Astrocyte (in vitro differentiated cells and primary cell): ENCODE measurements around the gene SLX4. TPM values are rescaled to one million over a fixed set of nuclear protein-coding genes. Genes with fewer than 3 reads are reported as not detected.

ENCODE experiments used
- DNase-seq: peaks from one replicate; pipeline ENCODE4 v3.0.0-alpha.2; 2010; ENCODE audit warnings: low read depth
- FAIRE-seq: peaks from 2 replicates; lab custom pipeline; 2011; peaks lifted over from hg19 to GRCh38; lab: Jason Lieb, UNC
- H2AFZ ChIP-seq: 2 replicates; pipeline ENCODE4 v1.6.0; 2012; ENCODE audit warnings: low read depth, low read length, inconsistent platforms
- H3K27ac ChIP-seq: 2 replicates; pipeline ENCODE4 v1.5.1; 2011; ENCODE audit warnings: low read depth, low read length, inconsistent platforms
- H3K27me3 ChIP-seq: 2 replicates; pipeline ENCODE4 v1.6.0; 2011; ENCODE audit warnings: low read length, inconsistent platforms; ENCODE audit not compliant: insufficient read depth
- H3K36me3 ChIP-seq: 2 replicates; pipeline ENCODE4 v1.5.1; 2011; ENCODE audit warnings: low read length, inconsistent platforms; ENCODE audit not compliant: insufficient read depth
- H3K4me1 ChIP-seq: 2 replicates; pipeline ENCODE4 v1.5.1; 2011; ENCODE audit warnings: low read length, inconsistent platforms; ENCODE audit not compliant: insufficient read depth
- H3K4me2 ChIP-seq: 2 replicates; pipeline ENCODE4 v1.6.0; 2012; ENCODE audit warnings: low read length, inconsistent platforms
- H3K4me3 ChIP-seq: 2 replicates; pipeline ENCODE4 v1.5.1; 2011; ENCODE audit warnings: low read depth, mild to moderate bottlenecking, low read length, inconsistent platforms; ENCODE audit not compliant: insufficient read depth
- H3K79me2 ChIP-seq: 2 replicates; pipeline ENCODE4 v1.6.0; 2012; ENCODE audit warnings: mild to moderate bottlenecking, low read length, inconsistent platforms; ENCODE audit not compliant: insufficient read depth
- H3K9ac ChIP-seq: 2 replicates; pipeline ENCODE4 v1.6.0; 2012; ENCODE audit warnings: mild to moderate bottlenecking, low read length, inconsistent platforms
- H3K9me3 ChIP-seq: 2 replicates; pipeline ENCODE4 v1.5.1; 2012; ENCODE audit warnings: low read depth, mild to moderate bottlenecking, low read length, inconsistent platforms; ENCODE audit not compliant: insufficient read depth
- H4K20me1 ChIP-seq: 2 replicates; pipeline ENCODE4 v1.6.0; 2012; ENCODE audit warnings: low read length, inconsistent platforms; ENCODE audit not compliant: insufficient read depth
- H3K27ac Mint-ChIP-seq: one replicate; pipeline ENCODE4 v1.8.0; 2021; ENCODE audit warnings: mild to moderate bottlenecking, mixed read lengths; ENCODE audit not compliant: unreplicated experiment
- H3K27me3 Mint-ChIP-seq: one replicate; pipeline ENCODE4 v1.8.0; 2021; ENCODE audit warnings: low read depth, mixed read lengths; ENCODE audit not compliant: unreplicated experiment
- H3K36me3 Mint-ChIP-seq: one replicate; pipeline ENCODE4 v1.8.0; 2021; ENCODE audit warnings: low read depth, mixed read lengths; ENCODE audit not compliant: unreplicated experiment
- H3K4me1 Mint-ChIP-seq: one replicate; pipeline ENCODE4 v1.8.0; 2021; ENCODE audit warnings: low read depth, mixed read lengths; ENCODE audit not compliant: unreplicated experiment
- H3K4me3 Mint-ChIP-seq: one replicate; pipeline ENCODE4 v1.8.0; 2021; ENCODE audit warnings: mild to moderate bottlenecking, moderate library complexity, mixed read lengths; ENCODE audit not compliant: unreplicated experiment
- H3K9me3 Mint-ChIP-seq: one replicate; pipeline ENCODE4 v1.8.0; 2021; ENCODE audit warnings: mild to moderate bottlenecking, mixed read lengths; ENCODE audit not compliant: unreplicated experiment
- EZH2 ChIP-seq: IDR thresholded peaks from 2 replicates; pipeline ENCODE4 v1.6.1; 2012; ENCODE audit warnings: mild to moderate bottlenecking, low read length, inconsistent platforms; ENCODE audit not compliant: insufficient read depth
- total RNA-seq: library from RNA; stranded (reverse); gene quantifications from 2 replicates; pipeline ENCODE4 v1.2.1, GENCODE V29; 2021
- TF ChIP-seq, protein P1 (sequence below): IDR thresholded peaks from 2 replicates; pipeline ENCODE4 v1.5.1; 2011; ENCODE audit warnings: low read depth, mild to moderate bottlenecking, inconsistent platforms, low read length, moderate library complexity; ENCODE audit not compliant: insufficient read depth

SLX4 gene
- total RNA-seq, 1 donor from 2014 or later, result 7.8 TPM

DNA sequence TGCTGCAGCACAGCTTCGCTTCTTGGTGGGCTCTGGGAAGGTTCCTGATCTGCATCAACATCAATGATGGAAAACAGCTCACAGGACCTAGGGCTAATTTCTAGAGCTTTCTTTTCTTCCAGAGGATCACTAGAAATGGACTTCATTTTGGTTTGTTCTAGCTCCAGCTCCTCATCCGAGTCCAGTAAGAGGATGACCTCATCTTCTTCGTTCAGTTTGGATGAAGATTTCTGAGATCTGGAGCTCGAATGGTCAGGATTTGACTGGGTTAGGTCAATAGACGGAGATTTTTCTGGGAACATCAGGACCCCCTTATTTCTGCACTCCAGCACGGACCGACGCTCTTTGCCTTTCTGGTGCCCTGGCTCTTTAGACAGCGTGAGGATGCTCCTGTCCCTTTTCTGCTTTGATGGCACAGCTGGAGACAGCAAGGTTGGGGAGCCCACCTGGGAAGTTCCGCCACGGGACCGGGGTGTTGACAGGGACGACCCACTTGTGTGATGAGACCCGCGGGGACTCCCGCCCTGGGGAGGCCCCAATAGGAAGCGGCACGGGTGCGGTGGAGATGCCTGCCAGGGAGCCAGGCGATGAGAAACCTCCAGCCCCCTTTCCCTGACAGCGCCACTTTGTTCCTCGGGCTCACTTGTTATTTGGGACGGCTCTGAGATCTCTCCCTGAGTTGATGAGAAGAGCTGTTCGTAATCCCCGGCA is 21.3 kb downstream of the SLX4 start:
- Mint-ChIP-seq H3K4me3 (peak overlapping the region; percentile 73), H3K4me1 (peaks cover 2% of the 10 kb centered on the region), H3K9me3 (no peaks in the 10 kb centered on the region), H3K27ac (no peak overlapping the region), H3K36me3 (peaks cover 31% of the 10 kb centered on the region), H3K27me3 (no peaks in the 10 kb centered on the region)
- no peak overlapping the region for H3K4me2 ChIP-seq
- DNase-seq (no peak), FAIRE-seq (no peak)
- H4K20me1 ChIP-seq, result no peaks in the 10 kb centered on the region
- H3K36me3 ChIP-seq, result no peaks in the 10 kb centered on the region
- no peak overlapping the region for H2AFZ ChIP-seq
- TF ChIP-seq EZH2, result no peak
- TF ChIP-seq, protein P1, sequence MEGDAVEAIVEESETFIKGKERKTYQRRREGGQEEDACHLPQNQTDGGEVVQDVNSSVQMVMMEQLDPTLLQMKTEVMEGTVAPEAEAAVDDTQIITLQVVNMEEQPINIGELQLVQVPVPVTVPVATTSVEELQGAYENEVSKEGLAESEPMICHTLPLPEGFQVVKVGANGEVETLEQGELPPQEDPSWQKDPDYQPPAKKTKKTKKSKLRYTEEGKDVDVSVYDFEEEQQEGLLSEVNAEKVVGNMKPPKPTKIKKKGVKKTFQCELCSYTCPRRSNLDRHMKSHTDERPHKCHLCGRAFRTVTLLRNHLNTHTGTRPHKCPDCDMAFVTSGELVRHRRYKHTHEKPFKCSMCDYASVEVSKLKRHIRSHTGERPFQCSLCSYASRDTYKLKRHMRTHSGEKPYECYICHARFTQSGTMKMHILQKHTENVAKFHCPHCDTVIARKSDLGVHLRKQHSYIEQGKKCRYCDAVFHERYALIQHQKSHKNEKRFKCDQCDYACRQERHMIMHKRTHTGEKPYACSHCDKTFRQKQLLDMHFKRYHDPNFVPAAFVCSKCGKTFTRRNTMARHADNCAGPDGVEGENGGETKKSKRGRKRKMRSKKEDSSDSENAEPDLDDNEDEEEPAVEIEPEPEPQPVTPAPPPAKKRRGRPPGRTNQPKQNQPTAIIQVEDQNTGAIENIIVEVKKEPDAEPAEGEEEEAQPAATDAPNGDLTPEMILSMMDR, result no peak
- no peaks in the 10 kb centered on the region for H3K79me2 ChIP-seq
- H3K4me1 ChIP-seq, result no peaks in the 10 kb centered on the region
- no peaks in the 10 kb centered on the region for H3K27me3 ChIP-seq
- H3K9ac ChIP-seq, result no peak overlapping the region
- H3K4me3 ChIP-seq, result no peak overlapping the region
- no peaks in the 10 kb centered on the region for H3K9me3 ChIP-seq
- H3K27ac ChIP-seq, result no peak overlapping the region

GRCh38 chr16:3589441-3589921 is 21.9 kb downstream of the SLX4 start:
- Mint-ChIP-seq H3K4me1 (peaks cover 2% of the 10 kb centered on the region), H3K36me3 (peaks cover 31% of the 10 kb centered on the region), H3K4me3 (peak overlapping the region; percentile 50), H3K27ac (no peak overlapping the region), H3K27me3 (no peaks in the 10 kb centered on the region), H3K9me3 (no peaks in the 10 kb centered on the region)
- Histone ChIP-seq H3K27me3 (no peaks in the 10 kb centered on the region), H3K9me3 (no peaks in the 10 kb centered on the region), H3K4me2 (no peak overlapping the region), H3K27ac (no peak overlapping the region), H3K79me2 (no peaks in the 10 kb centered on the region), H3K4me1 (no peaks in the 10 kb centered on the region), H3K9ac (no peak overlapping the region), H3K4me3 (no peak overlapping the region), H3K36me3 (no peaks in the 10 kb centered on the region), H2AFZ (no peak overlapping the region), H4K20me1 (no peaks in the 10 kb centered on the region)
- no peak for TF ChIP-seq EZH2
- TF ChIP-seq, protein P1, result no peak
- DNase-seq (no peak), FAIRE-seq (no peak)

DNA sequence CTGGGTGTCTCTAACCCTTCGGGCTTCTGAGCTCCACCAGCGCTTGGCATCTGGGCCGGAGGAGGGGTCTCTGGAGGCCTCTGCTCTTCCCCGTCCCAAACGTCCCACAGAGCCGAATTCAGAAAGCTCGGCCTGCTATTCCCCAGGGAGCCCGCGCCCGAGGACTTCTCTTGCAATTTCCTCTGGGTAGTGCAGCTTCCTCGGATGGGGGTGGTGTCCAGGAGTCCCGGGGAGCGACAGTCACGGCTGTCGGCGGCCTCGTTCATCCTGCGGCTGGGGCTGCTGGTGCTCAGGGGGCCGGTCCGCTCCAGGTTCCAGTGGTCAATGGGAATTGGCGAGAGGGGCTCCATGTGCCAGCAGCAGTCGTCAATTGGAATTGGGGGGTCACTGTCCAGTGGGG is 22.4 kb downstream of the SLX4 start:
- H3K9me3 Mint-ChIP-seq, result no peaks in the 10 kb centered on the region
- H3K4me3 ChIP-seq, result no peak overlapping the region

More for the DNA sequence above, 22.4 kb downstream of the SLX4 start:
- Mint-ChIP-seq H3K4me3 (no peak overlapping the region), H3K36me3 (peaks cover 29% of the 10 kb centered on the region), H3K4me1 (peaks cover 2% of the 10 kb centered on the region), H3K27ac (no peak overlapping the region), H3K27me3 (no peaks in the 10 kb centered on the region)
- no peak overlapping the region for H3K27ac ChIP-seq
- no peak overlapping the region for H3K9ac ChIP-seq
- DNase-seq, result no peak
- no peak for FAIRE-seq
- no peak overlapping the region for H3K4me2 ChIP-seq
- no peak overlapping the region for H2AFZ ChIP-seq
- no peaks in the 10 kb centered on the region for H3K79me2 ChIP-seq
- no peaks in the 10 kb centered on the region for H3K4me1 ChIP-seq
- H4K20me1 ChIP-seq, result no peaks in the 10 kb centered on the region
- H3K36me3 ChIP-seq, result no peaks in the 10 kb centered on the region
- H3K9me3 ChIP-seq, result no peaks in the 10 kb centered on the region
- TF ChIP-seq, protein P1, result no peak
- TF ChIP-seq EZH2, result no peak
- H3K27me3 ChIP-seq, result no peaks in the 10 kb centered on the region
